Measurements from ENCODE around the gene LIN28A.

LIN28A gene

DNA sequence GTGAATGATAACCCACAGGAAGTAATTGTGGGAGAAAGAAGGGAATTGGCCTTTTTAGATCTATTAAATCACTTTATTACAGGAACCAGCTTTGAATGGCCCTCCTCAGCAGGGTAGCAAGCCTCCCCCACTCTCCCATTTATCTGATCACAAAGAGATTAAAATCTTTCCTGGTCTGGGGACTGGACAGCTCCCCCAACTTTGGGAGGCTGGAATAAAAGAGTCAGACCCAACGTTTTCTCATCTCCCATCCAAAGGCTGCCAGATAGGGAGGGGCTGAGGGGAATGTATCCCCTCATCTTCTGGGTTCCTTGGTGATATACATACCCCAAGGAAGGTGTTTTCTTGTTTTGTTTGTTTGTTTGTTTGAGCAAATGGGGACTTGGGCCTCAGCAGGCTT is 2.4 kb downstream of the LIN28A start:
- TF ChIP-seq, protein P1, sequence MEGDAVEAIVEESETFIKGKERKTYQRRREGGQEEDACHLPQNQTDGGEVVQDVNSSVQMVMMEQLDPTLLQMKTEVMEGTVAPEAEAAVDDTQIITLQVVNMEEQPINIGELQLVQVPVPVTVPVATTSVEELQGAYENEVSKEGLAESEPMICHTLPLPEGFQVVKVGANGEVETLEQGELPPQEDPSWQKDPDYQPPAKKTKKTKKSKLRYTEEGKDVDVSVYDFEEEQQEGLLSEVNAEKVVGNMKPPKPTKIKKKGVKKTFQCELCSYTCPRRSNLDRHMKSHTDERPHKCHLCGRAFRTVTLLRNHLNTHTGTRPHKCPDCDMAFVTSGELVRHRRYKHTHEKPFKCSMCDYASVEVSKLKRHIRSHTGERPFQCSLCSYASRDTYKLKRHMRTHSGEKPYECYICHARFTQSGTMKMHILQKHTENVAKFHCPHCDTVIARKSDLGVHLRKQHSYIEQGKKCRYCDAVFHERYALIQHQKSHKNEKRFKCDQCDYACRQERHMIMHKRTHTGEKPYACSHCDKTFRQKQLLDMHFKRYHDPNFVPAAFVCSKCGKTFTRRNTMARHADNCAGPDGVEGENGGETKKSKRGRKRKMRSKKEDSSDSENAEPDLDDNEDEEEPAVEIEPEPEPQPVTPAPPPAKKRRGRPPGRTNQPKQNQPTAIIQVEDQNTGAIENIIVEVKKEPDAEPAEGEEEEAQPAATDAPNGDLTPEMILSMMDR (IDR thresholded peaks at IDR 0.05; ENCODE audit: borderline replicate concordance, insufficient read depth, low read depth, low read length): no peak

DNA sequence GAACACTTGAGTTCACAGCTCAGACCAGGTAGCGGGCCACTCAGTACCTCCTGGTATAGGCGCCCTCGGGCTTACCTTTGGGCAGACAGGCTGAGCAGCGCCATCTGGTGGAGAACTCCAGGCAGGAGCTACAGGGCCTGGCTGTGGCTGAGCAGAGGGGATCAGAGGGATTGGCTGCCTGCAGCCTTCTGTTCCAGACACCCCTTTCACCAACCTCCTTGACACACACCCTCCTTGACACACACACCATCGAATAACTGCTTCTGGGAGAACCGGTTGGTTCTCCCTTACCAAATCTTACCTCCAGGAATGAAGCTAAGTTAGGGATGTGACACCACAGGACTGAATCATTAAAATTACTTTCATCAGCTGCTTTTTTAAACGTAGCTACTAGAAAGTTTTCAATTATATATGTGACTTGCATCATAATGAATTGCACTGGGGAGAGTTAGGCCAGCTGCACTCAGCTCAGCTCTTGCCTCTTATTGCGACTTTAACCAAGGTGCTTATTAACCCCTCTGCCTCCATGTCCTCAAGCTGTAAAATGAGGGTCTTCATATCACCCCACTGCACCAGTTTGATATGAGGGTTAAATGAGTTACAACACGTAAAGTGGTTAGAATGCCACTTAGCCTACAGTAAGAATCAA is 6.6 kb downstream of the LIN28A start:
- TF ChIP-seq, protein P1 (IDR thresholded peaks at IDR 0.05; ENCODE audit: borderline replicate concordance, insufficient read depth, low read depth, low read length): peak; percentile 98
- no peak overlapping the region for H3K4me3 ChIP-seq (ENCODE audit: low read depth, low read length)

More for the DNA sequence above, 2.4 kb downstream of the LIN28A start:
- H3K4me3 ChIP-seq (ENCODE audit: low read depth, low read length): no peak overlapping the region

DNA sequence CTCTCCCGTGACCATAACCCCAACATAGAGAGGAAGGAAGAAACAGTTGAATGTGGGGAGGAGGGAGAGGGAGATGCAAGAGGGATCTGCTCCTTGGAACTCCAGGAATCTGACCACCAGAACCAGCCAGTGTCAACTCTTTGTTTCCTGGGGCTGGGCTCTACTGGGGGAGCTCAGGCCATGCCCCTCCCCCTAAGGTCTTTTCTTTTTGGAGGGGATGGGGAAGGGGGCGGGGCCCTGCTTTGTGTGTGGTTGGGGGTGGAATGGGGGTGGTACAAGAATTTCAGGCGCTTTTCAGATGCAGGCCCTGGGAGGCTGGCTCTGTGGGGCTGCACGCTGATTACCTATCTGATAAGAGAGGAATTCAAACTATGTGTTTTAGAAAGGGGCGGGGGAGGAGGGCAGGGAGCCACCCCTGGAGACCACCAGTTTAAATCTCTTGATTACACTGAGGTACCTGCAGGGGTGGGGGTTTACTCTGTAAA is 8.3 kb downstream of the LIN28A start:
- TF ChIP-seq, protein P1 (IDR thresholded peaks at IDR 0.05; ENCODE audit: borderline replicate concordance, insufficient read depth, low read depth, low read length): no peak
- no peak overlapping the region for H3K4me3 ChIP-seq (ENCODE audit: low read depth, low read length)

DNA sequence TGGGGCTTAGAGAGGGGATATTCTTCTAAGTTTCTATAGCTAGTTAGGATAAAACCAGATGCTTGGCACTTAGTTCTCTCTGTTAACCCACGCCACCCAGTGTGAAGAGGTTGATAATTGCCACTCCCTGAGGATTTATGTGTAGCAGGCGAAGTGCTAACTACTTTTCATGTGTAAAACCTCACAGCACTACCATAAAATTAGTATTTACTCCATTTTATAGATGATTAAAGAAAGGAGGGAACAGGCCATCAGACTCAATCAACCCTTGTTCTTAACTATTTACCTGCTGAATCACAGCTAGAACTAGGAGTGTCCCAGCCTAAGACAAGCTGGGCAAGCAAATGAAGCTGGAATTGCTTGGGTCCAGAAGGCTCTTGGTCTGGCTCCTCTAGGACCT is 8.9 kb downstream of the LIN28A start:
- H3K4me3 ChIP-seq (ENCODE audit: low read depth, low read length): no peak overlapping the region
- TF ChIP-seq, protein P1 (IDR thresholded peaks at IDR 0.05; ENCODE audit: borderline replicate concordance, insufficient read depth, low read depth, low read length): no peak

DNA sequence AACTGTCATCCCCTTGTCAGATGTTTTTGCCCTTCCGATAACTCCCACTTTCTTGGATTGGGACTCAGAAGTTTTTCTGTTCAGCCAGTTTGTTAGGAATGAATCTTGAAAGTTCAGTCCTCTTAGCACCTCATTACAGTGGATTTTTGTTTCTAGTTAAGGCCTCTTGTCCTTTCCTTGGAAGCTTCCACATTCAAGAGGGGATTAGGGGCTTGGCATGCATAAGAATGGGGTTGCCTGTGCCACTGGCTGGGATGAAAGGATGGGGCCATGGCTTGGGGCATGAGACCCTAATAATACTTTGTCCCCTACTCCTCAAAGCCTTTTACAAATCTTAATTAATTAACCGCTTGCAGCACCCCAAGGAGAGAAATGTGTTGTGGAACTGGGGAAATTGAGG is 19.1 kb downstream of the LIN28A start:
- TF ChIP-seq, protein P1 (IDR thresholded peaks at IDR 0.05; ENCODE audit: borderline replicate concordance, insufficient read depth, low read depth, low read length): no peak
- H3K4me3 ChIP-seq (ENCODE audit: low read depth, low read length): no peak overlapping the region

DNA sequence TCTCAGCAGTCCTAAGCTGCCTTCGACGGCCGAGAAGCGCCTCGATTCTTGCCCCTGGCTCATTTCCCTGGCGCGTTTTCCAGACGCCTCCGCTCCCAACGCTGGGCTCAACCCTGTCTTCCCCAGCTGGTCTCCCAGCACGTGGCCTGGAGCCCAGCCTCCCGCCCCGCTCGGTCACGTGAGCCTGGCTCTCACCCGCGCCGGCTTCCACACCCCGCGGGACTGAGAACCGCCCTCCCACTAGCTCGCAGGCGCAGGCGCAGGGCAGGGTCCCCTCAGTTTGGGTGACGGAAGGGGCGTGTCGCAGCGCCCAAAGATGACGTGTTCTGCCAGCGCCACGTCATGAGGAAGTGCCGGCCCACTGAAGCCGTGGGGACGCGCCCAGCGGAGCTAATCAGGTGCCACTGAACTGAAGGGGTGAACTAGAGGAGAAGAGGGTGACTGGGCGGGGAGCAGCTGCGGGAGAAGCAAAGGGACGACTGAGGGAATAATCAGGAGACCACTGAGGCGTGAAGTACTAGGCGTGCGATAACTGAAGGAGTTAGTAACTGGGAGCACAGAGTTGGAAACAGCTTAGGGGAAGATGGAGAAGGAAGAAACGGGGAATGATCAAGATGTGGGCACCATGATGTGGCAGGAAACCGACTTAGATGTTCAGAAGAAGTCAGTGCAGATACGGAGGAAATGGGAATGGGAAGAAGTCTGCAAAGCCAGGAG is 21.5 kb downstream of the LIN28A start, which contains the start of gene DHDDS:
Gene DHDDS, plus strand, starts transcription at position 343 of the 717 bp plus-strand sequence. CDS start 625 bp downstream, outside the sequence.
- TF ChIP-seq, protein P1 (IDR thresholded peaks at IDR 0.05; ENCODE audit: borderline replicate concordance, insufficient read depth, low read depth, low read length): no peak
- H3K4me3 ChIP-seq (ENCODE audit: low read depth, low read length): peak within 1 kb of the TSS; percentile 62
